ENCODE measurements around the gene DNAH1.

Gene DNAH1

DNA sequence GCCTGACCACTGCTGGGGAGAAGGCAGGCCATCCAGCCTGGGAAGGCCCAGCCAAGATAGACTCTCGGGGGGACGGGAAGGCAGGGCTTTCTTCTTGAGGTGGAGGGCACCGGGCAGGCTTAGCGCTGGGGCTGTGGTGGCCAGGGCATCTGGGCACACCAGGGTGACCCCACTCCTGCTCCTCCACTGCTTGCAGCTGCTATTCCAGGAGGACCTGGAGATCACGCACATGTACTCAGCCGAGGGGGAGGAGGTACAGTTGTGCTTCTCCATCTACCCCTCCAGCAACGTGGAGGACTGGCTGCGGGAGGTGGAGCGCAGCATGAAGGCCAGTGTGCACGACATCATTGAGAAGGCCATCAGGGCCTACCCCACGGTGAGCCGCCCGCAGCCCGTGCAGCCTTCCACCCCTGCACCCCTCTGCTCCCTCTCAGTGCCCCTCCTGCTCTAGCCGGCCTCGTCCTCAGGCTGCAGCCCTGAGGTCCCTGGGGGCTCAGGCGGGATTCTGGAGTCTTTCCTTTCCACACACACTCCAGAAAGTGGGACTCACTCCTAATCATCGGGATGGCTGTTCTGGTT is 42.3 kb downstream of the DNAH1 start:
- DNase-seq (ENCODE audit: low read depth) = no peak

DNA sequence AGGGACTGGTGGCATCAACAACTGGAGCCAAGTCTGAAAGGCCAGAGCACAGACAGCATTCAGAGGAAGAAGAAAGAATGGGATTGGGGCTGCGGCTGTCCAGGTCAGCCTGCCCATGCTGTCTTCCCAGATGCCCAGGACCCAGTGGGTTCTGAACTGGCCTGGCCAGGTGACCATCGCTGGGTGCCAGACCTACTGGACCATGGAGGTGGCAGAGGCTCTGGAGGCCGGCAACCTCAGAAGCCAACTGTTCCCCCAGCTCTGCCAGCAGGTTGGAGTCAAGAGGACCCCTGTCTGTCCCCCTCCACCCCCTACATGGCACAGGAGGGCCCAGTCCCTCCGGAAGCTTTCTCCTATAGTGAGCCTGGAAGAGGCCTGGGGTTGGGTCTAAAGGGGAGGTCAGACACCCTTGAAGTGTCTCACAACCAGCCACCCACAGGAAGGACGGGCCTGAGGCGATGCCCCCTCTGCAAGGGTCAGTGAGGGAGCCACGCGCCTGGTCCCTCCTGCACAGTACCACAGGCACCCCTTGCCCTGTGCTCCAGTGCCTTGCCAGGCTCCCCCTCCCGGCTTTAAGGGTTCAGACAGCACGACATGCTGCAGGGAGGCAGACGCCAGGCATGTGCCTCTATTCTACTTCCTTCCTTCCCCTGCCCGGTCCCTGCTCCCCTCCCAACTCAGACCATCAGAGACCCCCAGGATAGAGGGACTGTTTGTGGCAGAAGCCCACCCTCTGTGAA is 43.2 kb downstream of the DNAH1 start:
- no peak for DNase-seq (ENCODE audit: low read depth)

DNA sequence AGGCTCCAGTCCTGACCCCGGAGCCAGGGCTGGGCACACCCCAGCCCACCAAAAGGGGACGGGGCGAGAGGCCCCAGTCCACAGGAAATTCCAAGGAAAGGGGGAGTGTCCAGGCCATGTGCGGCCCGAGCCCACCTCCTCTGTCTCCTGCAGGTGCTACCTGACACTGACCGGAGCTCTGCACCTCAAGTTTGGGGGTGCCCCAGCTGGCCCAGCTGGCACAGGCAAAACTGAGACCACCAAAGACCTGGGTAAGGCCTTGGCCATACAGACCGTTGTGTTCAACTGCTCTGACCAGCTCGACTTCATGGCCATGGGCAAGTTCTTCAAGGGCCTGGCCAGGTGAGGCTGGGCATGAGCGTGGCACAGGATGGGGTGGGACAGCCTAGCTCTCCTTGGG is 44.9 kb downstream of the DNAH1 start:
- DNase-seq (ENCODE audit: low read depth) = no peak

DNA sequence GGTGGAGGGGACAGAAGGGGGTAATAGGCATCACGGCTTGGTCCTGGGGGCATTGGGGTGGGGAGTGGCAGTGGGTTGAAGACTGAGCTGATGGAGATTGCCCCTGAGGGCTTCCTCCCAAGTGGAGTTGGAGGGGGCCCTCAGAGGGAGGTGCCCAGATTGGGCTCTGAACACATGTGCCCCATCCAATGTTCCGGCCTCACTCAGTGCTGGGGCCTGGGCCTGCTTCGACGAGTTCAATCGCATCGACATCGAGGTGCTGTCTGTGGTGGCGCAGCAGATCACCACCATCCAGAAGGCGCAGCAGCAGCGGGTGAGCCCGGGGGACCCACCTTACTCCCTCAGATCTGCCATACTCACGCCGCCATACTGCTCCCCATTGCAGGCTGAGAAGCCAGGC is 45.3 kb downstream of the DNAH1 start:
- no peak for DNase-seq (ENCODE audit: low read depth)

DNA sequence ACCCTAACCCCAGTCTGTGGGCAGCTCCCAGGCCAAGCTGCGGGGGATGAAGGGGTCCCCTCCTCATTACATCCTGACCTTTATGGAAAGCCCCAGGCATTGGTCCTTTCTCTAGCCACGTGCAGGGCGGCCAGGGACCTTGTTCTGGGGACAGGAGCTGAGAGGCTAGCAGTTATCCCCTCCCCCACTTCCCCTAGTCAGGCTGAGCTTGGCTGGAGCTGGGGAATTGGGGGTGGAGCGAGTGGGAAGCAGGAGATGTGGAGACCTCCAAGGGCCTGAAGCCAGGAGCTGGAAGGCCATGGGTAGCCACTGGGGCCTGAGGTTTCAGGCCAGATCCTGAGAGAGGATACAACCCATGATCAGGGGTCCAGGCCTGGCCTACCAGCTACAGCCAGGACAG is 45.8 kb downstream of the DNAH1 start:
- no peak for DNase-seq (ENCODE audit: low read depth)

DNA sequence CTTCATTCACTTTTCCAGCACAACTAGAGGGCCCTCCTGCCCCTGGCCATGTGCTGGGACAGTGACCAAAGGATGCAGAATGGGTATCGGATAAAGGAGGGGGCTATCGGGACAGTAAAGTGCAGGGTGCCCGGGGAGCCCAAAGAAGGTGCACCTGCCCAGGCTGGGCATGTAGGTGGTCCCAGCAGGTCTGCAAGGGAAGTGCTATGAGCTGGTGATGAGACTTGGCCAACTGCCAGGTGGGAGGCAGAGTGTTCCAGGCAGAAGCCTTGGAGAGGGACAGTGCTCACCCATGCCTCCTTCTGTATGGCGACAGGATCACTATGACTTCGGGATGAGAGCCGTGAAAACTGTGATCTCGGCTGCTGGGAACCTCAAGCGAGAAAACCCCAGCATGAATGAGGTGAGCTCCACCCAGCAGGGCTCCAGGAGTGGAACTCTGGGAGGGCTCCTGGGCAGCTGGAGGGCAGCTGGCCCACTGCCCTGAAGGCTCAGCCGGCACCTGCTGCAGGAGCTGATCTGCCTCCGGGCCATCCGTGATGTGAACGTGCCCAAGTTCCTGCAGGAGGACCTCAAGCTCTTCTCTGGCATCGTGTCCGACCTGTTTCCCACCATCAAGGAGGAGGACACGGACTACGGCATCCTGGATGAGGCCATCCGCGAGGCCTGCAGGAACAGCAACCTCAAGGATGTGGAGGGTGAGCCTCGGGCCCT is 48.4 kb downstream of the DNAH1 start:
- no peak for DNase-seq (ENCODE audit: low read depth)

DNA sequence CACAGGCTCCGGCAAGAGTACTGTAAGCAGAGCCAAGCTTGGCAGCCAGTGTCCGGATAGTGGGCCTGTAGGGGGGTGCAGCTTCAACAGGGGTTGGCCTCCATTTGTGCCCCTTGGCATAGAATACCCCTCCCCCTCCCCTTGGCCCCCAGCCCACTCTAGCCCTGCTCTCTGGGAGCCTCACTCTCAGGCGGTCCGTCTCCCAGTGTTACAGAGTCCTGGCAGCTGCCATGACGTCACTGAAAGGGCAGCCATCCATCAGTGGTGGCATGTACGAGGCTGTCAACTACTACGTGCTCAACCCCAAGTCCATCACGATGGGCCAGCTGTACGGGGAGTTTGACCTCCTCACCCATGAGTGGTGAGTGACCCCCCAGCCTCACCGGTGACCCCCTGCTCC is 50.4 kb downstream of the DNAH1 start:
- DNase-seq (ENCODE audit: low read depth) = no peak

DNA sequence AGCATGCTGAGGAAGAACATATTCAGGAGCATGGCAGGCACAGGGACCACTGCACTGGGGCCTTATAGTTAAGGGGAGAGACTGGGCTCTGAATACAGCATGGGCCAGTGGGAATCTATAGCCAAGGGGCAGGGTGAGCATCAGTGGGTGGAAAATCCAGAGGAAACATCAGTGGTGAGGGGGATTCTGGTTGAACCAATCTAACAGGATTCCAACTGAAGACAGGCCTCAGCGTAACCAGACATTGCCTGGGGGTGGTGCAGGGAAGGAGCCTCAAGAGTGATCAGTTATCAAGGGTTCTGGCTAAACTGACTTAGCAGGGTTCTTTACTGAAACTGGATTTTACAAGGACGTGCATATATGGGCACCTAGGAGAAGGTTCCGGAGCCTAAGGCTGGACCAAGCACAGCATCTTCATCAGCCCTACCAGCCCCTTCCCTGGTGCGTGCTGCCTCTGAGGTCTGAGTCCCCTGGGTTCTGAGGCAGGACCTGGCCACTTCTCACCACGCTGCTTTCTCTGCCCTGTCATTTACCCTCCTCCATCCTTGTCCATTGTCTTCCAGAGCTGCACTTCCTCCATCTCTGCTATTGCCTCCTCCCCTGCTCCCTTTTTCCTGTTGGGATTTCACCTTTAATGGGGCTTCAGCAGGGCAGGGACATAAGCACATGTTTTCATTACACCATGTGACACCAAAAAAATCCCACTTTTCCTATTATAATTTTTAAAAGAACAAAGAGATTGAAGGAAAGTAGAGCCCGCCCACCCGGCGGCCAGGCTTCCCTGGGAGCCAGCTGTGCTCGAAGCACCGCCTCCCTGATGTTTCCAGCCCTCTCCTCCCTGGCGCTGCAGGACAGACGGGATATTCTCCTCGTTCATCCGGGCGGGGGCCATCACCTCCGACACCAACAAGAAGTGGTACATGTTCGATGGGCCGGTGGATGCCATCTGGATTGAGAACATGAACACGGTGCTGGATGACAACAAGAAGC is 52.1 kb downstream of the DNAH1 start:
- no peak for DNase-seq (ENCODE audit: low read depth)

DNA sequence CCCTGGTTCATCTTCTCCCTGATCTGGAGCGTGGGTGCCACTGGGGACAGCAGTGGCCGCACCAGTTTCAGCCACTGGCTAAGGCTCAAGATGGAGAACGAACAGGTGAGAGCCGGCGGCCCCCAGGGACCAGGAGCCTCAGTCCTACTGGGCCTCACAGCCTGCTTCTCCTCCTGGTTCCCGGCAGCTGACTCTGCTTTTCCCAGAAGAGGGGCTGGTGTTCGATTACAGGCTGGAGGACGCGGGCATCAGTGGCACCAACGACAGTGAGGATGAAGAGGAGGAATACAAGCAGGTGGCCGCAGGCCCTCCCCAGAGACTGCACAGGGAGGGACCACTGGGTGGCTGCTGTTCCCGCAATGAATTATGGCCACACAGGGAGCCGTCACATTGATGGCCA is 54.4 kb downstream of the DNAH1 start:
- DNase-seq (ENCODE audit: low read depth) = no peak

DNA sequence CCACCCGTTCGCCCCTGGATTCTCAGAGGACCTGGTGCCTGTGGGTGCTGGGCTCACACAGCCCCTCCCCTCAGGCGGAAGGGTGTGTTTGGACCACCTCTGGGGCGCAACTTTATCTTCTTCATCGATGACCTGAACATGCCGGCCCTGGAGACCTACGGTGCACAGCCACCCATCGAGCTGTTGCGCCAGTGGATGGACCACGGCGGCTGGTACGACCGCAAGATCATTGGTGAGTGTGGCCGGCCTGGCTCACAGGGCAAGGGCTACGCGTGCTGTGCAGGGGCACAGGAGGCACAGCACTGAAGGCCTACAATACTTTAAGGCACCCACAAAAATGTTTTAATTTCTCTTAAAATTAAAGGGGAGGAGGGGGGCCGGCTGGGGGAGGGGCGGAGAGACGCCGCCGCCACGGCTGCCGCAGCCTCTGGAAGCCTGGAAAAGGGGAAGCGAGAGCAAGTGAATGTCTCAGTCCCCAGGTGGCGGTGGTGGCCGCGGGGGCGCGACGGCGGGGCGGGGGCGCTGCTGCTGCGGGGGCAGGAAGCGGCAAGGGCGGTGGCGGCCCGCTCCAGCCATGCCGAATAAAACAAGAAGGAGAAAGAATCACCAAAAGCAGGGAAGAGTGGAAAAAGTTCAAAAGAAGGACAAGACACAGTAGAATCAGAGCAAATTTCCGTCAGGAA is 56.8 kb downstream of the DNAH1 start:
- no peak for DNase-seq (ENCODE audit: low read depth)

DNA sequence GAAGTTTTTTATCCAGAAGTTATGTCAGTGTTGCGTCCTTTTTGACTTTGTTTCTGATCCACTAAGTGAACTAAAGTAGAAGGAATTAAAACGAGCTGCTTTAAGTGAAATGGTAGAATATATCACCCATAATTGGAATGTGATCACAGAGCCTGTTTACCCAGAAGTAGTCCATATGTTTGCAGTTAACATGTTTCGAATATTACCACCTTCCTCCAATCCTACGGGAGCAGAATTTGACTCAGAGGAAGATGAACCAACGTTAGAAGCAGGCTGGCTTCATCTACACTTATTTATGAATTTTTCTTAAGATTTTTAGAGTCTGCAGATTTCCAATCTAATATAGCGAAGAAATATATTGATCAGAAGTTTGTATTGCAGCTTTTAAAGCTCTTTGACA is 57.6 kb downstream of the DNAH1 start:
- DNase-seq (ENCODE audit: low read depth) = no peak

DNA sequence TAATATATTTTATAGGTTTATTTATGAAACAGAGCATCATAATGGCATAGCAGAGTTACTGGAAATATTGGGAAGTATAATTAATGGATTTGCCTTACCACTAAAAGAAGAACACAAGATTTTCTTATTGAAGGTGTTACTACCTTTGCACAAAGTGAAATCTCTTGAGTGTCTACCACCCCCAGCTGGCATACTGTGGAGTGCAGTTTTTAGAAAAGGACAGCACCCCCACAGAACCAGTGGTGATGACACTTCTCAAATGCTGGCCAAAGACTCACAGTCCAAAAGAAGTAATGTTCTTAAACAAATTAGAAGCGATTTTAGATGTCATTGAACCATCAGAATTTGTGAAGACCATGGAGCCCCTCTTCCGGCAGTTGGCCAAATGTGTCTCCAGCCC is 58.1 kb downstream of the DNAH1 start:
- DNase-seq (ENCODE audit: low read depth) = no peak

DNA sequence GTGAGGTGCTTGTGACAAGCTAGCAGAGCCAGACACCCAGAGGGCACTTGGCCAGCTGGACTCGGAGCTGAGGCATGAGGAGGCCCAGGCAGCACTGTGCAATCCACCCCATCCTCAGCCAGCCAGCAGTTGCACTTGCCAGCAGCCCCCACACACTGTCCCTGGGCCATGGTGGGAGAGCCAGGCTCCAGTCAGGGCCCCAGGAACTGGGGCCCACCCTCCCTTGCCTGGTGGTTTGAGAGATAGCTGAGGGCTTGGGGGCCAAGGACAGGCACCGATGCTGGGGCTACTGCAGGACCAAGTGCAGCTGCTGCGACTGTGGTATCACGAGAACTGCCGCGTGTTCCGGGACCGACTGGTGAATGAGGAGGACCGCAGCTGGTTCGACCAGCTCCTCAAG is 63.5 kb downstream of the DNAH1 start:
- DNase-seq (ENCODE audit: low read depth) = no peak

DNA sequence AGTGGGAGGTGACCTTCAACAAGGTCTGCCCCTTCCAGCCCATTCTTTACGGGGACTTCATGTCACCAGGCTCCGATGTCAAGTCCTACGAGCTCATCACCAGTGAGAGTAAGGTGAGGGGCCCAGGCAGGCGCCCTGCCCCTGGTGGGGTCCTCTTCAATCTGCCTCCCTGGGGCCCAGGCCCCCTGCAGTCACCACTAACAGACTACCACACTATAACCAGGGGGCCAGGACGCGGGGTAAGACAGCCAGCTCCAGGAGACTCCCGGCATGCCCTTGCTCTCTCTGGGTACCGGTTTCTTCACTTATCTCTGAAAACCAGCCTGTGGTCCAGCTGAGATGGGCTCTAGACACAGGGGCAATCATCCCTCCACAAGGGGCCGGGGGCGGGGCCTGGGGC is 63.9 kb downstream of the DNAH1 start:
- no peak for DNase-seq (ENCODE audit: low read depth)

DNA sequence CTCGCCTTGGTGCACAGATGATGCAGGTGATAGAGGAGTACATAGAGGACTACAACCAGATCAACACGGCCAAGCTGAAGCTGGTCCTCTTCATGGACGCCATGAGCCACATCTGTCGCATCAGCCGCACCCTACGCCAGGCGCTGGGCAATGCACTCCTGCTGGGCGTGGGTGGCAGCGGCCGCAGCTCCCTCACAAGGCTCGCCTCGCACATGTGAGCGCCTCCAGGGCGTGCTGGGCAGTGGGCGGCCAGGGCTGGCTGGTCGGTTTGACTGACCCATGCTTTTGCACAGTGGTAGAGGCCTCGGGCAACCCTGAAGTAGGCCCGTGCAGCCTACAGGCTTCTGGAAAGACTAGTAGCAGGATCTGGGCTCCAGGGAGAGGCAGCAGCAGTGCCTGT is 65.5 kb downstream of the DNAH1 start:
- no peak for DNase-seq (ENCODE audit: low read depth)

DNA sequence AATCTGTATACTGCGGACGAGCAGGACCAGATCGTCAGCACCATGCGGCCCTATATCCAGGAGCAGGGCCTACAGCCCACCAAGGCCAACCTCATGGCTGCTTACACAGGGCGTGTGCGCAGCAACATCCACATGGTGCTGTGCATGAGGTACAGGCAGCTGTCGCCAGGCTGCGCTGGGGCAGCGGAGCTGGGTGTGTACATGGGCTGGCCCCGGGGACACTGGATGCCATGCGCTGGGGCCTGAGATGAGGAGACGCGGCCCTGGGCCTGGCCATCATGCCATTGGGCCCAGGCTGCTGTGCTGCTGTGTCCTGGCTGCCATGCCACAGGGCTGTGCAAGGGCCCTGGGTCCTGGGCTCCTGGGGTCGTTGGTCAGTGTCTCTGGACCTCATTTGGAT is 67.3 kb downstream of the DNAH1 start:
- no peak for DNase-seq (ENCODE audit: low read depth)

DNA sequence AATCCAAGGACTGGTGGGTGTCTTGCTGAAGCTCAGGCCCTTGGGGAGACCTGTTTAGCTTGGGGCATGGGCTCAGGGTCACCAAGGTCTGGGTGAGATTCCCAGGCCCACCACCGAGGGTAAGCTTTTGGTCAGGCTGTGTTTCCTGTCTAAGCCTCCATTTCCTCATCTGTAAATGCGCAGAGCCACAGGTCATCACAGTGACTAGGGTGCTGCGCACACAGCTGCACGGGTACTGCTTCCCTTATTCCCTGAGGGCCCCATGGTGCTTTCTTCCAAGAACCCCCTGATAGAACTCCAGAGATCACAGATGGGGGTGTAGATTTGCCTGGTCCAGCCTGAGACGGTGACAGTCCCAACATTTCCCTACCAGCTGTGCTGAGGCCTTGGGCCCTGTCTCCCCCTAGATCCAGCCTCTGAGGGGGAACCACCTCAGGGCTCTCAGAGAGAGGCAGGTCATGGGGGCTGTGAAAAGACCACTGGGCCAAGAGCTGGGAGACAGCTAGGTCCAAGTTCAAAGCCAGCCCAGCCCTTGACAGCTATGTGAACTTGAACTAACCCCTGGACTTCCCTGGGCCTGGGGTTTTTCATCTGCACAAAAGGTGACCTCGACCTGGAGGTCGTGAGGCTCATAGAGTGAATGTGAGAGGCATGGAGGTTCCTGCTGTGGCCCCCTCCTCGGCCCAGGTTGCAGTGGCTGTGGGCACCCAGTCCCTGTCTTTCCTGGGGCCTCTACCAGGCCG is 68.1 kb downstream of the DNAH1 start:
- no peak for DNase-seq (ENCODE audit: low read depth)

DNA sequence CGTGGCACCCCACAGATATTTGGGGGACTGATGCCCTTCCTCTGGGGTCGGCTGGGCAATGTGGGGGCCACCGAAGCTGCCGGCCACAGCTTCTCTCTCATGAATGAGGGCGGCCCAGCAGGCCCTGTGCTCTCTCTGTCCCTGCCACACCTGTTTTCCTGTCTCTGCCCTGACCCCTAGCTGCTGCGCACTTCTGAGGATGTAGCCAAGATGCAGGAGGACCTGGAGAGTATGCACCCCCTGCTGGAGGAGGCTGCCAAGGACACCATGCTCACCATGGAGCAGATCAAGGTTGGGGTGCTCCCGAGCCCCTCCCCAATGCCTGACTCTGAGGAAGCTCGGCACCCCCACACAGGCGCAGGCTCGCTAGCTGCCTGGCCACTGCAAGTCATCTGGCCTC is 69.0 kb downstream of the DNAH1 start:
- peak; percentile 22 for DNase-seq (ENCODE audit: low read depth)

DNA sequence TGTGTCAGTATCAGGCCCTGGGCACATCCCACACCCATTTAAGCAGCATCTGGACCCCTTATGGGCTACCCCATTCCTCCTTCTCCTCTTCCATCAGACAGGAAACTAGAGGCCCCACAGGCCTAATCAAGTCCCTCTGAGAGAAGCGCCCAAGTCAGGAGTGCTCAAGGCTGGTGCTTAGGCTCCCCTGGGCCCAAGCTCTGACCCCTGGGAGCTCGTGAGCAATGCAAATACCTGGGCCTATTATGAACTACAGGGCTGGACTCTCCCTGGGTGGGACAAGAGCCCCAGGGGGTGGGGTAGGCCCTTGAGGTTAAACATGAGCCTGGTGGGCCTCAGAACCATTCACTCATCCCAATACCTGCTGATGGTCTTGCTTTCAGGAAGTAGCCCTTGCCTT is 71.4 kb downstream of the DNAH1 start:
- DNase-seq (ENCODE audit: low read depth) = no peak

DNA sequence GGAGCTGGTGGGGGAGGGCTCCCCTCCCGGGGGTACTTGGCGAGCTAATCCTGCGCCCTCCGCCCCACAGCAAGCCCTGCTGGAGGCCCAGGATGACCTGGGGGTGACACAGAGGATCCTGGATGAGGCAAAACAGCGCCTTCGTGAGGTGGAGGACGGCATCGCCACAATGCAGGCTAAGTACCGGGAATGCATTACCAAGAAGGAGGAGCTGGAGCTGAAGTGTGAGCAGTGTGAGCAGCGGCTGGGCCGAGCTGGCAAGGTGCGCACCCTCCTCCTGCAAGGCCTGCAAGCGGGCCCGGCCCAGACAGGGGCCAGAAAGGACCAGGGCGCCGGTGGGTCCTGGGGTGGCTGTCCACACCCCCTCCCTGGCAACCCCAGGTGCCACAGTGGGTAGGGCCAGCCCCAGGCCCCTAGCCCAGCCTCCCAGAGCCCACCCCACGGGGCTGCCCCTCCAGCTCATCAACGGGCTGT is 72.3 kb downstream of the DNAH1 start:
- no peak for DNase-seq (ENCODE audit: low read depth)

DNA sequence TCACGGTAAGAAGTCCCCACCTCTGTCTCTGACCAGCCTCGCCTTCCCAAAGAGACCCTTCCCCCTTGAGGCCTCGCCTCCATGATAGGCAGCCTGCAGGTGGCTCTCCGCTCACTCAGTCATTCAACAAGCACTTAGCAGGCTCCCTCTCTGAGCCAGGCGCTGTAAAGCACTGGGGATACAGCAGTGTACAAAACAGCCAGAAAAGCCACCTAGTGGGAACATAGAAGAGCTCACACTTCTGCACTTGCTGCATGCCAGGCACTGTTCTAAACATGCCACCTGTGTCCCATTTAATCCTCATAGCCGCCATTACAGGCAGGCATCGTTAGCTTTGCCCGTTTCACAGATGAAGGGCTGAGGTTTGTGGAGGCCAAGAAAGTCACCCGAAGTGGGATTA is 72.8 kb downstream of the DNAH1 start:
- DNase-seq (ENCODE audit: low read depth) = no peak

Measured in activated T-cell treated with anti-CD3 and anti-CD28 coated beads for 48 hours (primary cell).